GM18508 (cell line): ENCODE measurements around the gene VPS37C.
A peak's percentile ranks its signal among the peaks of the same experiment; 100 is the strongest.
"Not testable (repeated sequence)": the region's sequence is repeated elsewhere in the genome, so short reads cannot be mapped to it uniquely, and the experiment has no call there.

Source experiments
- ATAC-seq: cut with Tn5 transposase; IDR thresholded peaks from one replicate; pipeline ENCODE4 v1.9.1; 2021; ENCODE audit warnings: moderate number of reproducible peaks; ENCODE audit not compliant: insufficient read depth, unreplicated experiment

VPS37C gene

GRCh38 chr11:61161190-61162091, at the start of gene VPS37C:
VPS37C (minus strand) TSS chr11:61161426; CDS start chr11:61138829, 22,597 bp downstream.
- ATAC-seq = peak; percentile 46

GRCh38 chr11:61210629-61211028, 49.4 kb upstream of the VPS37C start:
- not testable (repeated sequence) for ATAC-seq

GRCh38 chr11:61207636-61208310, 46.5 kb upstream of the VPS37C start:
- ATAC-seq = not testable (repeated sequence)

GRCh38 chr11:61204502-61205059, 43.4 kb upstream of the VPS37C start:
- ATAC-seq = not testable (repeated sequence)

GRCh38 chr11:61203873-61204272, 42.6 kb upstream of the VPS37C start:
- not testable (repeated sequence) for ATAC-seq

- not testable (repeated sequence) for ATAC-seq
Observed at GRCh38 chr11:61202950-61203746, 41.9 kb upstream of the VPS37C start, which contains the start of gene PGA3. PGA3 (plus strand) TSS chr11:61203515; CDS start chr11:61203565, 50 bp downstream.

- no peak for ATAC-seq
Observed at GRCh38 chr11:61201476-61201875, 40.2 kb upstream of the VPS37C start.

GRCh38 chr11:61198948-61199523, 37.8 kb upstream of the VPS37C start:
- no peak for ATAC-seq

- ATAC-seq = no peak
Observed at GRCh38 chr11:61198361-61198760, 37.1 kb upstream of the VPS37C start.

- no peak for ATAC-seq
Observed at GRCh38 chr11:61195719-61196118, 34.5 kb upstream of the VPS37C start.

- ATAC-seq = no peak
Observed at GRCh38 chr11:61194981-61195695, 33.9 kb upstream of the VPS37C start.

GRCh38 chr11:61194169-61194671, 33.0 kb upstream of the VPS37C start:
- no peak for ATAC-seq

GRCh38 chr11:61193596-61193995, 32.4 kb upstream of the VPS37C start:
- no peak for ATAC-seq

GRCh38 chr11:61189933-61190332, 28.7 kb upstream of the VPS37C start:
- no peak for ATAC-seq

- ATAC-seq = no peak
Observed at GRCh38 chr11:61187505-61188130, 26.4 kb upstream of the VPS37C start.

- ATAC-seq = no peak
Observed at GRCh38 chr11:61186504-61186903, 25.3 kb upstream of the VPS37C start.

GRCh38 chr11:61183645-61184044, 22.4 kb upstream of the VPS37C start:
- ATAC-seq = no peak

- ATAC-seq = no peak
Observed at GRCh38 chr11:61181489-61181888, 20.3 kb upstream of the VPS37C start.

- ATAC-seq = not testable (repeated sequence)
Observed at GRCh38 chr11:61180205-61180604, 19.0 kb upstream of the VPS37C start.
